ENCODE data around the gene LRRC4B.

The LRRC4B gene

GRCh38 chr19:50506700-50507099 lies 61.5 kb downstream of the LRRC4B start:
- DNase-seq (ENCODE audit: low read depth): no peak

GRCh38 chr19:50505856-50506611 lies 62.2 kb downstream of the LRRC4B start:
- DNase-seq (ENCODE audit: low read depth): no peak

GRCh38 chr19:50501568-50502475 lies 66.4 kb downstream of the LRRC4B start:
- no peak for DNase-seq (ENCODE audit: low read depth)

GRCh38 chr19:50501186-50501567 lies 67.1 kb downstream of the LRRC4B start:
- DNase-seq (ENCODE audit: low read depth): no peak

- no peak for DNase-seq (ENCODE audit: low read depth)
Observed at GRCh38 chr19:50500753-50501151, 67.5 kb downstream of the LRRC4B start.

GRCh38 chr19:50500060-50500752 lies 68.0 kb downstream of the LRRC4B start:
- DNase-seq (ENCODE audit: low read depth): no peak

GRCh38 chr19:50498219-50499056 lies 69.8 kb downstream of the LRRC4B start:
- no peak for DNase-seq (ENCODE audit: low read depth)

GRCh38 chr19:50497022-50497405 lies 71.2 kb downstream of the LRRC4B start:
- DNase-seq (ENCODE audit: low read depth): no peak

- DNase-seq (ENCODE audit: low read depth): no peak
Observed at GRCh38 chr19:50496189-50497021, 71.8 kb downstream of the LRRC4B start.

- DNase-seq (ENCODE audit: low read depth): no peak
Observed at GRCh38 chr19:50495020-50495531, 73.2 kb downstream of the LRRC4B start.

GRCh38 chr19:50494186-50495019 lies 73.8 kb downstream of the LRRC4B start:
- no peak for DNase-seq (ENCODE audit: low read depth)

GRCh38 chr19:50493171-50493570 lies 75.1 kb downstream of the LRRC4B start:
- no peak for DNase-seq (ENCODE audit: low read depth)

GRCh38 chr19:50492303-50493052 lies 75.8 kb downstream of the LRRC4B start:
- peak; percentile 10 for DNase-seq (ENCODE audit: low read depth)

- no peak for DNase-seq (ENCODE audit: low read depth)
Observed at GRCh38 chr19:50490991-50491472, 77.2 kb downstream of the LRRC4B start.

- DNase-seq (ENCODE audit: low read depth): no peak
Observed at GRCh38 chr19:50490411-50490811, 77.8 kb downstream of the LRRC4B start.

GRCh38 chr19:50489461-50490011 lies 78.7 kb downstream of the LRRC4B start:
- DNase-seq (ENCODE audit: low read depth): no peak

- DNase-seq (ENCODE audit: low read depth): no peak
Observed at GRCh38 chr19:50488389-50489194, 79.6 kb downstream of the LRRC4B start.
